Measurements from ENCODE around the gene DPEP2.

DNA sequence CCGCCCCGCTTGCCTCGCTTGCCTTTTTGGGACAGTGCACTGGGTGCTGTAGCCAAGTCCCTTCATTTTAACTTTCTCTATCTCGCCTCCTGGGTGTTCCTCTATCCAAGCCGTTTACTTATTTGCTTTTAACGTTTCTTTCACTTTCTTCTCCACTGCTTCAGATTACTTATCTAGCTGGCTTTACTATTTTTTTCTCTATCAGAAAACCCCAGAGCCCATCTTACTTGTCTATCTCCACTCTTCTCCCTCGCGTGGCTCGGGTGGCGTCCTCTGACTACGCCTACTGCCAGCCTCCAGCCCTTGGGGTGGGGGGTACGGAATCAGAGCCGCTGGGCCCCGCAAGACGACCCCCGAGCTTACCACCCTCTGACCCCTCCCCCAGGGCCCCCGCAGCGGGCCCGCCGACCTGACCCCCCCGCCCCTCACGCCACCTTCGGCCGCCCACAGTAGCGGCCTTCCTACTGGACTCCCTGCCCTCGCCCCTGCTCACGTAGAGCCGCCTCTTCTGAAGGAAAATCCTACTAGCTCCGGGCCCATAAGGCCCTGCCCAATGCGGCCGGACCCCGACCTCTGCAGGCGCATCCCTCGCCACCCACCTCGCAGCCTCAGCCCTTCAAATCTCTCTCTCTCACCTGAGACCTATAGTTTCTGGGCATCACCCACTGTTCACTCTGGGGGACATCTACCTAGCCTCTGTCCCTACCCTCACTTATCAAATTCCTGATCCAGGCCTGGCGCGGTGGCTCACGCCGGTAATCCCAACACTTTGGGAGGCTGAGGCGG lies 29.8 kb downstream of the DPEP2 start:
- TF ChIP-seq POLR2A (IDR thresholded peaks at IDR 0.05; ENCODE audit: low read depth, low read length) (no peak), POLR2AphosphoS5 (IDR thresholded peaks at IDR 0.05; ENCODE audit: low read depth, low read length) (no peak), TAF1 (IDR thresholded peaks at IDR 0.05; ENCODE audit: low read depth, low read length) (no peak), POU2F2 (IDR thresholded peaks at IDR 0.05; ENCODE audit: low read depth, low read length) (no peak), PAX5 (IDR thresholded peaks at IDR 0.05; ENCODE audit: insufficient read depth, low read length, severe bottlenecking) (no peak), SPI1 (IDR thresholded peaks at IDR 0.05; ENCODE audit: low read depth, low read length) (no peak)

All from GM12891 (cell line).